ENCODE data around the gene TMEM198. TPM values are rescaled to one million over a fixed set of nuclear protein-coding genes. Genes with fewer than 3 reads are reported as not detected.

The TMEM198 gene
- total RNA-seq, 4 donors from 2014 or later = 1.9 to 6.2 (median 2.9) TPM

DNA sequence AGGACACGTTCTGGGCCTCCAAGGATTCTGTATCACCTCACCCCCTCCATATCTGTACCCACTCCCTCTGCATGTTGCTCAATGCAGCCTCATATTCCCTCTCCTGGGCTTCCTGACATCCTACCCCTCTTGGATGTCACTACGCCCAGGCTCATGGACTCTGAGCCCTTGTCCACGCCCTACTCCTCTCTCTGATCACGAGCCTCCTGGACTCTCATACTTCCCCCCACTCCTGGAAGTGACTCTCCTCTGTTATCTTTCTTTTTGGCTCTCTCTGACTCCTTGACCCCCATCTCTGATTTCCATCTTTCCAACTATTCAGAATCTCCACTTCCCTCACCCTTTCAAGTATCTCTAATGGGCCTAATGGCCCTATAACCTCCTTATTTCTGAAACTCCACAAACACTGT is 2.1 kb downstream of the TMEM198 start:
- ATAC-seq (ENCODE audit: low FRiP score) (no peak), DNase-seq (ENCODE audit: low spot score) (no peak)
- TF ChIP-seq, protein P1, sequence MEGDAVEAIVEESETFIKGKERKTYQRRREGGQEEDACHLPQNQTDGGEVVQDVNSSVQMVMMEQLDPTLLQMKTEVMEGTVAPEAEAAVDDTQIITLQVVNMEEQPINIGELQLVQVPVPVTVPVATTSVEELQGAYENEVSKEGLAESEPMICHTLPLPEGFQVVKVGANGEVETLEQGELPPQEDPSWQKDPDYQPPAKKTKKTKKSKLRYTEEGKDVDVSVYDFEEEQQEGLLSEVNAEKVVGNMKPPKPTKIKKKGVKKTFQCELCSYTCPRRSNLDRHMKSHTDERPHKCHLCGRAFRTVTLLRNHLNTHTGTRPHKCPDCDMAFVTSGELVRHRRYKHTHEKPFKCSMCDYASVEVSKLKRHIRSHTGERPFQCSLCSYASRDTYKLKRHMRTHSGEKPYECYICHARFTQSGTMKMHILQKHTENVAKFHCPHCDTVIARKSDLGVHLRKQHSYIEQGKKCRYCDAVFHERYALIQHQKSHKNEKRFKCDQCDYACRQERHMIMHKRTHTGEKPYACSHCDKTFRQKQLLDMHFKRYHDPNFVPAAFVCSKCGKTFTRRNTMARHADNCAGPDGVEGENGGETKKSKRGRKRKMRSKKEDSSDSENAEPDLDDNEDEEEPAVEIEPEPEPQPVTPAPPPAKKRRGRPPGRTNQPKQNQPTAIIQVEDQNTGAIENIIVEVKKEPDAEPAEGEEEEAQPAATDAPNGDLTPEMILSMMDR (IDR thresholded peaks at IDR 0.05) = no peak

DNA sequence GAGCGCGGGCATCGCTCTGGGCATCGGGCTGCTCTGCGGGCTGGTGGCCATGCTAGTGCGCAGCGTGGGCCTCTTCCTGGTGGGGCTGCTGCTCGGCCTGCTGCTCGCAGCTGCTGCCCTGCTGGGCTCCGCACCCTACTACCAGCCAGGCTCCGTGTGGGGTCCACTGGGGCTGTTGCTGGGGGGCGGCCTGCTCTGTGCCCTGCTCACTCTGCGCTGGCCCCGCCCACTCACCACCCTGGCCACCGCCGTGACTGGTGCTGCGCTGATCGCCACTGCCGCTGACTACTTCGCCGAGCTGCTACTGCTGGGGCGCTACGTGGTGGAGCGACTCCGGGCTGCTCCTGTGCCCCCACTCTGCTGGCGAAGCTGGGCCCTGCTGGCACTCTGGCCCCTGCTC is 3.8 kb downstream of the TMEM198 start:
- TF ChIP-seq, protein P1 (IDR thresholded peaks at IDR 0.05) = no peak
- DNase-seq (ENCODE audit: low spot score) (no peak), ATAC-seq (ENCODE audit: low FRiP score) (no peak)

DNA sequence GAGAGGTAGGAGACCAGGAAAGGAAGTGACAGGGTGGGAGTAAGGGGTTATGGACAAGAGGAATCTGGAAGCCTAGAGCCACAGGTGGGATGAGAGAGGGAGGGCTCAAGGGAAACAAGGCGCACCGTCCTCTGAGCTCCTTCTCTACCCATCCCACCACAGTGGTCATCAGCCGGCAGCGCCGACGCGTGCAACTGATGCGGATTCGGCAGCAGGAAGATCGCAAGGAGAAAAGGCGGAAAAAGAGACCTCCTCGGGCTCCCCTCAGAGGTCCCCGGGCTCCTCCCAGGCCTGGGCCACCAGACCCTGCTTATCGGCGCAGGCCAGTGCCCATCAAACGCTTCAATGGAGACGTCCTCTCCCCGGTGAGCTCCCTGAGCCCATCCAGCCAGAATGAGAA is 5.2 kb downstream of the TMEM198 start:
- ATAC-seq (ENCODE audit: low FRiP score) = no peak
- DNase-seq (ENCODE audit: low spot score) = no peak
- TF ChIP-seq, protein P1 (IDR thresholded peaks at IDR 0.05) = no peak

DNA sequence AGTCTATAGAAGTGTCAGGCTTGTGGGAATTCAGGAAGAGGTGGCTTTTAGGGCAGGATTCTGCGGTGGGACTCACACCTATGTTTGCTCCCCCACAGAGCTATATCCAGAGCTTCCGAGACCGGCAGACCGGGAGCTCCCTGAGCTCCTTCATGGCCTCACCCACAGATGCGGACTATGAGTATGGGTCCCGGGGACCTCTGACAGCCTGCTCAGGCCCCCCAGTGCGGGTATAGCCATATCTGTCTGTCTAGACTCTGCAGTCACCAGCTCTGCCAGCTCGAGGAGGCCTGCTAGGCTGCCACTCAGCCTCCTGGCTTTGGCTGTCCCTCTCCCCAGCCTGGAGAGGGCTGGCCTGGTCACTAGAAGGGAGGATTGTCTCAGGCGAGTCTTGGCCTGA is 5.8 kb downstream of the TMEM198 start:
- TF ChIP-seq, protein P1 (IDR thresholded peaks at IDR 0.05) = no peak
- ATAC-seq (ENCODE audit: low FRiP score) (no peak), DNase-seq (ENCODE audit: low spot score) (no peak)

DNA sequence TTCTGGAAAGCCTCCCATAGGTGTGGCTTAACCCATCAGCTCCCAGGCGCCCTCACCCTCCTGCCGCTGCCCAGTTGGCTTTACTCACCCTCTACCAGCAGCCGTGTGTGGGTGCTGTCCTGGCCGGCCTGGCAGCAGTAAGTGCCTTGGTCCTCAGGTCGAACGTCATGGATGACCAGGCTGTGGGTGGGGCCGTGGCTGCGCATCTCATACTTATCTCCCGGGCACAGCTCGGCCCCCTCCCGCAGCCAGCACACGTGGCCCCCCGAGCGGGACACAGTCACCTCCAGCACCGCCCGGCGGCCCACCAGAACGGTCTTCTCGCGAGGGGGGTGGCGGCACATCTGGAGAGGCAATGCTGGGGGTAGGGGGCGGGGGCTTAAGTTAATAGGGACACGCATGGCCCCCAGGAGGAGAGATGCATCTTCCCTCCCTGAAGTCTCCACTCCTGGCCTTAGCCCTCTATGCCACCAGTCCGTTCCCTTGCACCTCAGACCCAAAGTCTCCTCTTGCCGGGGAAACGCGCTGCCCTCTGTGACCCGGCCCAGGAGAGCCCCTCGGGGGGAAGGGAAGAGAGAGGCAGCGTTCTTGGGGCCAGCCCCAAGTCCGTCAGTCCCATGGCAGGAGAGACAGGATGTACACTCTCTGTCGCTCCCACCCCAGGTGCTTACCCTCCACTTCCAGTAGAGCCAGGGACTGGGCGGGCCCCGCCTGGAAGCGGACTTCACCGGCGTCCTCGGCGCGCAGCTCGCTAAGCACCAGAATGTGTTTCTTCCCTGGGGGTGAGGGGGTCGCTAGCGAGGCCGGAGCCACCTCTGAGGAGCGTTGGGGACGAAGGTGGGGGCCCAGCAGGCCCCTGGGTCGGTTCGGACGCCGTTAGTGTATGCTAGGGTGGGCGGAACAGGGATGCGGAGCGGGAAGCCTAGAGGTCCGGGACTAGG is 7.9 kb downstream of the TMEM198 start:
- TF ChIP-seq, protein P1 (IDR thresholded peaks at IDR 0.05) = no peak
- ATAC-seq (ENCODE audit: low FRiP score) = peak; percentile 82
- no peak for DNase-seq (ENCODE audit: low spot score)

DNA sequence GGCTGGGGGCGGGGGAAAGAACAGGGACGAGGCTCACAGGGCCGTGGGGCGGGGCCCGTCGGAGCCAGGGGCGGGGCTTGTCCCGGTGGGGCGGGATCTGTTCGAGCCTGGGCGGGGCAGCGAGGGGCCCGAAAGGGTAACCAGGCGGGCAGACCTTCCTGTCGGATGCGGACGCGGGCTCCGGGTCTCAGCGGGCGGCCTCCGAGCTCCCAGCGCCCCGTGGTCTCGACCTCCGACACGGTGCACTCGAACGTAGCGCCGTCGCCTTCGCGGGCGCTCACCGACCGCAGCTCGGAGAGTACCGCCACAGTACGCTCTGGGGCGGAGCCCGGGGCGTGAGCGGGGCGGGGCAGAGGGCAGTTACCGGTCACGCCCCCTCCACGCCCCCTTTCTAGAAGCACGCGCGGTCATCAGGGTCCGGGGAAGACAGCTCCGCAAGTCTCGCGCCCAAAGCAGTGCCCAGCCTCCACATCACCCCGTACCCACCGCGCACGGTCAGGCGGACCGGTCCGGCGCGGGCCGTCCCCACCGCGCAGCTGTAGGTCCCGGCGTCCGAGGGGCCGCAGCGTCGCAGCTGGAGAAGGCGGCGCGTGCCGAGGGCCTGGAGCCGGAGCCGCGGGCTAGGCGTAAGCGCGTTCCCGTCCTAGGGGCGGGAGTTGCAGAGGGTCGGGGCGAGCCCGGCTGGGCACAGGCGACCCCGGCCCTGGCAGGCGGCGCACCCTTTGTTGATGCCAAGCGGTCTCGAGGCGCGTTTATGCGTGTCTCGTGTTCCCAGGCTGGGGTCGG is 8.7 kb downstream of the TMEM198 start:
- TF ChIP-seq, protein P1 (IDR thresholded peaks at IDR 0.05) = no peak
- ATAC-seq (ENCODE audit: low FRiP score) (peak; percentile 89), DNase-seq (ENCODE audit: low spot score) (peak; percentile 77)
